GM18507 (cell line): Measurements from ENCODE around the gene CACTIN.
"Not testable (repeated sequence)": the region's sequence is repeated elsewhere in the genome, so short reads cannot be mapped to it uniquely, and the experiment has no call there.

Experiments
- DNase-seq: peaks from one replicate; pipeline ENCODE4 v3.0.0; 2011; ENCODE audit warnings: low read depth; ENCODE audit not compliant: insufficient read length; ENCODE audit errors: extremely low spot score
- FAIRE-seq: peaks from 2 replicates; lab custom pipeline; 2011; peaks lifted over from hg19 to GRCh38; lab: Jason Lieb, UNC

Gene CACTIN

GRCh38 chr19:3626473-3627350 is at the start of gene CACTIN:
TSS of gene CACTIN (minus strand) at chr19:3626790. CDS start at chr19:3626762, 28 bp downstream.
- FAIRE-seq: peak; percentile 100

GRCh38 chr19:3674784-3675543 is 48.4 kb upstream of the CACTIN start:
- FAIRE-seq (no peak), DNase-seq (no peak)

More at GRCh38 chr19:3626473-3627350, at the start of gene CACTIN:
- DNase-seq: peak; percentile 100

GRCh38 chr19:3673506-3674439 is 47.2 kb upstream of the CACTIN start:
- no peak for DNase-seq

GRCh38 chr19:3672993-3673392 is 46.4 kb upstream of the CACTIN start:
- no peak for FAIRE-seq
- no peak for DNase-seq

More at GRCh38 chr19:3673506-3674439, 47.2 kb upstream of the CACTIN start:
- FAIRE-seq: no peak

- DNase-seq (no peak), FAIRE-seq (no peak)
These were observed 46.0 kb upstream of the CACTIN start for GRCh38 chr19:3672575-3672948.

- DNase-seq: no peak
- FAIRE-seq: no peak
These were observed 45.3 kb upstream of the CACTIN start for GRCh38 chr19:3671680-3672574.

GRCh38 chr19:3670796-3671679 is 44.4 kb upstream of the CACTIN start:
- DNase-seq: no peak
- FAIRE-seq: no peak

- FAIRE-seq: no peak
- no peak for DNase-seq
These were observed 43.6 kb upstream of the CACTIN start for GRCh38 chr19:3669947-3670795.

GRCh38 chr19:3669082-3669946 is 42.7 kb upstream of the CACTIN start:
- DNase-seq (no peak), FAIRE-seq (no peak)

GRCh38 chr19:3668331-3669081 is 41.9 kb upstream of the CACTIN start:
- no peak for DNase-seq
- FAIRE-seq: no peak

GRCh38 chr19:3667766-3668165 is 41.2 kb upstream of the CACTIN start:
- FAIRE-seq (no peak), DNase-seq (no peak)

GRCh38 chr19:3667037-3667638 is 40.5 kb upstream of the CACTIN start:
- FAIRE-seq (no peak), DNase-seq (no peak)

- not testable (repeated sequence) for DNase-seq, FAIRE-seq
These were observed 39.9 kb upstream of the CACTIN start for GRCh38 chr19:3666545-3666856.

GRCh38 chr19:3665681-3666544 is 39.3 kb upstream of the CACTIN start:
- peak; percentile 83 for FAIRE-seq
- peak; percentile 77 for DNase-seq
